ENCODE measurements around the gene SHPK.

- TF ChIP-seq ISL1 (CRISPR knock-in tag; IDR thresholded peaks at IDR 0.05) (no peak), ZFP30 (CRISPR knock-in tag; IDR thresholded peaks at IDR 0.05) (no peak), ZNF8 (CRISPR knock-in tag; IDR thresholded peaks at IDR 0.05) (no peak), CSRNP3 (CRISPR knock-in tag; IDR thresholded peaks at IDR 0.05) (no peak), CSDC2 (CRISPR knock-in tag; IDR thresholded peaks at IDR 0.05) (no peak), POU6F1 (CRISPR knock-in tag; IDR thresholded peaks at IDR 0.05; ENCODE audit: borderline replicate concordance, low read depth) (no peak), ZC3H10 (CRISPR knock-in tag; IDR thresholded peaks at IDR 0.05) (no peak), PATZ1 (CRISPR knock-in tag; IDR thresholded peaks at IDR 0.05; ENCODE audit: borderline replicate concordance) (no peak), OSR1 (CRISPR knock-in tag; IDR thresholded peaks at IDR 0.05) (no peak), ESRRG (CRISPR knock-in tag; IDR thresholded peaks at IDR 0.05) (no peak)
Measured at GRCh38 chr17:3657874-3658783, 22.1 kb upstream of the SHPK start.

All from SK-N-SH treated with all-trans-retinoic acid at 6 μM for 48 hours (cell line).